Brain microvascular endothelial cell (primary cell): Measurements from ENCODE around the gene MLLT1.

Experiments used
- DNase-seq: peaks from one replicate; pipeline ENCODE4 v3.0.0-alpha.2; 2020
- H3K27ac ChIP-seq: fragments of 250-450 bp; sonication (Bioruptor Pico); 2 replicates; pipeline ENCODE4 v1.5.1; 2020; ENCODE audit warnings: mild to moderate bottlenecking, moderate library complexity
- H3K27me3 ChIP-seq: fragments of 250-450 bp; sonication (Bioruptor Pico); replicated peaks from 2 replicates; pipeline ENCODE4 v1.5.1; 2020; ENCODE audit warnings: mild to moderate bottlenecking
- H3K36me3 ChIP-seq: fragments of 250-450 bp; sonication (Bioruptor Pico); replicated peaks from 2 replicates; pipeline ENCODE4 v1.5.1; 2020; ENCODE audit warnings: mild to moderate bottlenecking
- H3K4me3 ChIP-seq: 2 replicates; pipeline ENCODE4 v1.5.1; 2011; ENCODE audit warnings: low read depth, mild to moderate bottlenecking, control low read depth, low read length, moderate library complexity
- in situ Hi-C: cut with HindIII; loops from 2 replicates; pipeline ENCODE4 v1.10.0; 2017; ENCODE audit warnings: low sequenced_read_pairs, low pct_ligation_motif_present
- TF ChIP-seq, protein P1 (sequence below): IDR thresholded peaks from 2 replicates; pipeline ENCODE4 v1.5.1; 2011; ENCODE audit warnings: low read depth, mild to moderate bottlenecking, moderate library complexity, low read length, control low read depth, inconsistent platforms; ENCODE audit errors: missing control alignments

The MLLT1 gene

DNA sequence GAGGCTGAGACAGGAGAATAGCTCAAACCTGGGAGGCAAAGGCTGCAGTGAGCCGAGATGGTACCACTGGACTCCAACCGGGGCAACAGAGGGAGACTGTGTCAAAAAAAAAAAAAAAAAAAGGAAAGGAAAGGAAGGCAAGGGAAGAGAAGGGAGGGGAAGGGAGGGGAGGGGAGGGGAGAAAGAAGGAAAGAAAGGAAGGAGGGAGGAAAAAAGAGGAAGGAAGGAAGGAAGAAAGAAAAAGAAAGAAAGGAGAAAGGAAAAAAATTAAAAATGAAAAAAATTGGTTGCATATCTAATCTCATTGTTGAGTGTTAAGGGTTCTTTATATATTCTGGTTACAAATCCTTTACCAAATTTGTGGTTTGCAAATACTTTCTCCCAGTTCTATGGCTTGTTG is 98.7 kb downstream of the MLLT1 start:
- in situ Hi-C loops: no loop called here
- no peaks in the 10 kb centered on the region for H3K36me3 ChIP-seq
- H3K4me3 ChIP-seq: no peak overlapping the region
- DNase-seq: no peak
- H3K27me3 ChIP-seq: no peaks in the 10 kb centered on the region
- TF ChIP-seq, protein P1, sequence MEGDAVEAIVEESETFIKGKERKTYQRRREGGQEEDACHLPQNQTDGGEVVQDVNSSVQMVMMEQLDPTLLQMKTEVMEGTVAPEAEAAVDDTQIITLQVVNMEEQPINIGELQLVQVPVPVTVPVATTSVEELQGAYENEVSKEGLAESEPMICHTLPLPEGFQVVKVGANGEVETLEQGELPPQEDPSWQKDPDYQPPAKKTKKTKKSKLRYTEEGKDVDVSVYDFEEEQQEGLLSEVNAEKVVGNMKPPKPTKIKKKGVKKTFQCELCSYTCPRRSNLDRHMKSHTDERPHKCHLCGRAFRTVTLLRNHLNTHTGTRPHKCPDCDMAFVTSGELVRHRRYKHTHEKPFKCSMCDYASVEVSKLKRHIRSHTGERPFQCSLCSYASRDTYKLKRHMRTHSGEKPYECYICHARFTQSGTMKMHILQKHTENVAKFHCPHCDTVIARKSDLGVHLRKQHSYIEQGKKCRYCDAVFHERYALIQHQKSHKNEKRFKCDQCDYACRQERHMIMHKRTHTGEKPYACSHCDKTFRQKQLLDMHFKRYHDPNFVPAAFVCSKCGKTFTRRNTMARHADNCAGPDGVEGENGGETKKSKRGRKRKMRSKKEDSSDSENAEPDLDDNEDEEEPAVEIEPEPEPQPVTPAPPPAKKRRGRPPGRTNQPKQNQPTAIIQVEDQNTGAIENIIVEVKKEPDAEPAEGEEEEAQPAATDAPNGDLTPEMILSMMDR: no peak
- H3K27ac ChIP-seq: no peak overlapping the region

DNA sequence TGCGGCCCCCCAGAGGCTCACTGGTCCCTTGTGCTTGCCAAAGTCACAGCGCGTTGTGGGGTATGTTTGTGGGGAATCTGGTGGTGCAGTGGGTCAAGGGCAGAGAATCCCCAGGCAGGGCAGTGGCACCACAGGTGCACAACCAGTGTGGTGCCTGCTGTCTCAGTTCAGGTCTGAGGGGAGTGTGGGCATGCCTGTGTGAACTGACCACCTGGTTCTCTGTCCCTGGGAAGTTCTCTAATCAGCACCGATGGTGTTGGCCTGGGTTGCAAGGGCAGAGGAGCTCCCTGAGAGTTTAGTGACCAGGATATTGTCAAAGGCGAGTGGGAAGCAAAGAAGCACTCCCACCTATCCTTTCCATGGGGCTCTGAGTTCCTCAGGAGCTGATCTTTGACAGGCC is 106.6 kb downstream of the MLLT1 start:
- Histone ChIP-seq H3K4me3 (no peak overlapping the region), H3K27ac (no peak overlapping the region), H3K36me3 (no peaks in the 10 kb centered on the region), H3K27me3 (no peaks in the 10 kb centered on the region)
- TF ChIP-seq, protein P1: no peak
- no peak for DNase-seq
- in situ Hi-C loops: no loop called here

DNA sequence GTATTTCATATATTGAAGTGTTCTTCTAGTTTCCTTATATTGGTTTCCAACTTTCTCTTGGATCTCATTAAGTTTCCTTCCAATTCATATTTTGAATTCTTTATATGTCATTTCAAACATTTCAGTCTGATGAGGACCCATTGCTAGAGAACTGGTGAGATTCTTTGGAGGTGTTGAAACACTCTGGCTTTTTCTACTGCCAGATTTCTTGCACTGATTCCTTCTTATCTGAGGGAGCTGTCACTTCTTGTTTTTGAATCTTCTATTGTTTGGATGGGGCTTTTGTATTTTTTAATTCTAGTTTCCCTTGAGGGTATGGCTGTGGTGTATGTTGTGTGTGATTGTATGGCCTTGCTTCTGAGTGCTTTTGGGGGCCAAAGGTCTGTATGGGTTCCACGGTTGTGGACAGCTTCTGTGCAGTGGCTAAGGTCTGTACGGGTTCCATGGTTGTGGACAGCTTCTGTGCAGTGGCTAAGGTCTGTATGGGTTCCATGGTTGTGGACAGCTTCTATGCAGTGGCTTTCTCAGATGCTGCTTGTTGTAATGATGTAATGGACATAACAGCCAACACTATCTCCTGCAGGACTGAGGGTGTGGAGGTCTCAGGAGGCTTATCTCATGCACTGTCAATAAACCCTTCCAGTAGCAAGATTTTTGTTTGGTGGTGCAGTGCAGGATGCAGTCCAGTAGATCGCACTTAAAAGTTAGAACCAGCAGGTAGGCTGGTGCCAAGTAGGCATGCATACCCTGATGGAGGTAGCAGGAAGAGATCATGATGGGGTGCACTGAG is 107.5 kb downstream of the MLLT1 start:
- H3K4me3 ChIP-seq: no peak overlapping the region
- no peak overlapping the region for H3K27ac ChIP-seq
- DNase-seq: no peak
- no peaks in the 10 kb centered on the region for H3K36me3 ChIP-seq
- H3K27me3 ChIP-seq: no peaks in the 10 kb centered on the region
- in situ Hi-C loops: no loop called here
- TF ChIP-seq, protein P1: no peak

DNA sequence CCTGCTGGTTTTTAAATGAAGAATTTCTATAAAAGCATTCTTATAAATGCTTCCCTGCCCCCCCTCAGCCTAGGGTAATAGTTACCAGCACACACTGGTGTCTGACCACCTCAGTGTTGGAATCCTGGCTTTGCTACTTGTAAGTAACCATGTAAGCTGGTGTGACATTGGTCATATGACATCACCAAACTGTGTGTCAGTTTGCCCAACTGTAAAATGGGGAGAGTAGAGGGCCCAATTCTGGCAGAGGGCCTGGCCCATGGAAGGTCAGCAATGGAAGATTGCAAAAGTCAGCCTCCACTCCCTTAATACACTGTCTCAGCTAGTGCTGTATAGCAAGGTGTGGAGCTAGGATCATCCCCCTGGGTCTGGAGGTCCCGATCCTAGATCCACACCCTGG is 112.7 kb downstream of the MLLT1 start:
- H3K27ac ChIP-seq: no peak overlapping the region
- no peak overlapping the region for H3K4me3 ChIP-seq
- H3K27me3 ChIP-seq: no peaks in the 10 kb centered on the region
- no peaks in the 10 kb centered on the region for H3K36me3 ChIP-seq
- TF ChIP-seq, protein P1: no peak
- in situ Hi-C loops: no loop called here
- DNase-seq: no peak

DNA sequence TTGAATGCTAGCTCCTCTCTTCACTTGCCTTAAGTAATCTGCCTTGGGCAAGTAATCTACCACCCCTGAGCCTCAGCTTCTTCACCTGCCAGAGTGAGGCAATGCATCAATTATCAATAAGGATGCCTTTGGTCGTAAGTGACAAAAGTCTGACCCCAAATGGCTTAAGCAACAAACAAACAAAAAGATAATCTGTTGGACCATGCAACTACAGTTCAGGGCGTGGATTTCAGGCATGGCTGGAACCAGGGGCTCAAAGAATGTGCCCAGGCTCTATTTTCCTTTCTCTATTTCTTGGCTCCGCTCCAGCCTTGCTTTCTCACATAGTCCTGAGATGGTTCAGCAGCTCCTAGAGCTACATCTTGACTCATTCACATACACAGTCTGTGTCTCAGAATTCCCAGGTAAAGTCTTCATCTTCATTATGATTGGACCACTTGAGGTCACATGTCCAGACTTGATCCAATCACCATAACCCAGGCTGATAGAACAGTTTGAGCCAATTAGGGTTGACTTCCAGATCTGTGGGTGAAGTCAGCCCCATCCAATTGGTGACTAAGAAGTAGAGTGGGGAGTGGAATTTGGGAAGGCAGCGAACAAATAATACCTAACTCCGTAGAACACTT is 114.8 kb downstream of the MLLT1 start:
- H3K4me3 ChIP-seq: no peak overlapping the region
- no peak for DNase-seq
- H3K27me3 ChIP-seq: no peaks in the 10 kb centered on the region
- no peaks in the 10 kb centered on the region for H3K36me3 ChIP-seq
- no peak overlapping the region for H3K27ac ChIP-seq
- in situ Hi-C loops: no loop called here
- TF ChIP-seq, protein P1: no peak
